ENCODE measurements around the gene OR2H1. TPM values are rescaled to one million over a fixed set of nuclear protein-coding genes. Genes with fewer than 3 reads are reported as not detected.

Gene OR2H1
- total and polyA plus RNA-seq, 2 experiments from 2014 or later: not detected

DNA sequence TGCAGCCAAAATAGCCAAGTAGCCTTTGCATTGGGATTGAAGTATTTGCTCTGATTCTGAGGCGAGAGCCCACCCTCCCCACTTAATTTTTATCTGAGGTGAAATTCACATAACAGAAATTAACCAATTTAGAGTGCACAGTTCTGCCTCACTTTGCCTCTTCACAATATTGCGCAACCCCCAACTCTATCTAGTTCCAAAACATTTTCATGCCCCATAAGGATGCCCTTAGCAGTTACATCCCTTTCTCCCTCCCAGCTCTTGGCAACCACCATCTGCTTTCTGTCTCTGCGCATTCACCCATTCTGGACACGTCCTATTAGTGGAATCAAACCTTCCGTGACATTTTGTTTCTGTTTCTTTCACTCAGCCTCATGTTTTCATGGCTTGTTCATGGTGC is 21.8 kb downstream of the OR2H1 start:
- no peaks in the 10 kb centered on the region for H3K79me2 ChIP-seq (ENCODE audit: insufficient read depth)
- H3K4me1 ChIP-seq (ENCODE audit: insufficient read depth): no peaks in the 10 kb centered on the region
- DNase-seq: no peak
- H3K27ac ChIP-seq: no peak overlapping the region
- 48 to 51% methylated on average over 5 of the region's 5 CpGs for WGBS, 2 experiments (ENCODE audit: low coverage in 1 of 2, low lambda C conversion rate in 2 of 2, missing lambda C conversion rate in 2 of 2)
- no peak overlapping the region for H3K9ac ChIP-seq
- no peak overlapping the region for H3K4me2 ChIP-seq (ENCODE audit: unreplicated experiment)
- H3K4me3 ChIP-seq: no peak overlapping the region
- TF ChIP-seq EZH2phosphoT487 (IDR thresholded peaks at IDR 0.05; ENCODE audit: insufficient read depth, low read depth) (no peak), EZH2 (IDR thresholded peaks at IDR 0.05; ENCODE audit: insufficient read depth, poor library complexity, severe bottlenecking) (no peak)
- no peaks in the 10 kb centered on the region for H3K9me3 ChIP-seq (ENCODE audit: low read depth)
- H3F3A ChIP-seq (ENCODE audit: insufficient read depth): no peaks in the 10 kb centered on the region
- H3K9me2 ChIP-seq (ENCODE audit: insufficient read depth): no peaks in the 10 kb centered on the region
- in situ Hi-C loops (cut with MboI): no loop called here
- H4K20me1 ChIP-seq (ENCODE audit: insufficient read depth): no peaks in the 10 kb centered on the region
- no peaks in the 10 kb centered on the region for H3K36me3 ChIP-seq (ENCODE audit: low read depth)
- H3K27me3 ChIP-seq (replicated peaks; ENCODE audit: insufficient read depth): no peaks in the 10 kb centered on the region
- H2AFZ ChIP-seq: no peak overlapping the region

DNA sequence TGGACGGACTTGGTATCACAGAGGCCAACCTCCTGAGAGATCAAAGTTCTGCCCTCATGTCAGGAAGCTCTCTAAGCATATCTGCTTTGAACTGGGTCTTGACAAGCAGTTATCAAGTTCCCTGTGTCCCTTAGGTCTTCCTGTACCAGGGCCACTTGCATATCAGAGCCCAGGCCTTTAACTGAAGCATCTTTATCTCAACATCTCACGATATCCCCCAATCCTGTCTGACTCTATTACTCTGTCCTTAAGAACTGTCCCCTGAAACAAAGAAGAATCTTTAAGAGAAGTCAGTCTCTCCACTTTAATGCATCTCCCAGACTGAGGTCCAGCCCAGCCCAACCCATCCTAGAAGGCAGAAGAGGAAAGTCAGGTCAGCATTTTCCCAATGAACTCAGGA is 22.6 kb downstream of the OR2H1 start:
- H4K20me1 ChIP-seq (ENCODE audit: insufficient read depth): no peaks in the 10 kb centered on the region
- in situ Hi-C loops (cut with MboI): no loop called here
- no peaks in the 10 kb centered on the region for H3K36me3 ChIP-seq (ENCODE audit: low read depth)
- DNase-seq: no peak
- H3K9ac ChIP-seq: no peak overlapping the region
- H3K4me2 ChIP-seq (ENCODE audit: unreplicated experiment): no peak overlapping the region
- no peak for TF ChIP-seq EZH2phosphoT487 (IDR thresholded peaks at IDR 0.05; ENCODE audit: insufficient read depth, low read depth)
- no peak for TF ChIP-seq EZH2 (IDR thresholded peaks at IDR 0.05; ENCODE audit: insufficient read depth, poor library complexity, severe bottlenecking)
- no peaks in the 10 kb centered on the region for H3K4me1 ChIP-seq (ENCODE audit: insufficient read depth)
- H3K27ac ChIP-seq: no peak overlapping the region
- H3K9me3 ChIP-seq (ENCODE audit: low read depth): no peaks in the 10 kb centered on the region
- no peaks in the 10 kb centered on the region for H3K27me3 ChIP-seq (replicated peaks; ENCODE audit: insufficient read depth)
- 25 to 26% methylated on average over 2 of the region's 2 CpGs for WGBS, 2 experiments (ENCODE audit: low coverage in 1 of 2, low lambda C conversion rate in 2 of 2, missing lambda C conversion rate in 2 of 2)
- no peaks in the 10 kb centered on the region for H3K79me2 ChIP-seq (ENCODE audit: insufficient read depth)
- no peak overlapping the region for H2AFZ ChIP-seq
- H3F3A ChIP-seq (ENCODE audit: insufficient read depth): no peaks in the 10 kb centered on the region
- H3K4me3 ChIP-seq: no peak overlapping the region
- H3K9me2 ChIP-seq (ENCODE audit: insufficient read depth): no peaks in the 10 kb centered on the region

DNA sequence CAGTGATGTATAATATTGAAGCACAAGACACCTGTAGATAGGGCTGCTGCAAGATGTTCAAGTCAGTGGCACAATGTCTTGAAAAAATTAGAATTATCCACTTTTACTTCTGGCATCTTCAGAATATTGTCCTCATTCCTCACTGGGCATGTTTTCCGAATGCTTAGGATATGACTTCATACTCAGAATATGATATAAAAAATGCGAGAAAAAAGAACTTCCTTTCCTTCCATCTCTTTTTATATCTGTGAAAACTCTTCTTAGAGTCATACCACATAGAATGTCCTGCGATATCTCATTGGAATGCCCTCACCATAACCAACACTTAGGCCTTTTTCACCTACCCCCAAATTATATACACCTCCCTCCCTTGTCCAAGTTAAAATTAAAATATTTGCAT is 26.2 kb downstream of the OR2H1 start:
- Histone ChIP-seq H3K4me2 (ENCODE audit: unreplicated experiment) (no peak overlapping the region), H3K9me2 (ENCODE audit: insufficient read depth) (no peaks in the 10 kb centered on the region), H2AFZ (no peak overlapping the region), H3K36me3 (ENCODE audit: low read depth) (no peaks in the 10 kb centered on the region), H3K4me3 (no peak overlapping the region), H4K20me1 (ENCODE audit: insufficient read depth) (no peaks in the 10 kb centered on the region), H3K9me3 (ENCODE audit: low read depth) (no peaks in the 10 kb centered on the region), H3K9ac (no peak overlapping the region), H3K79me2 (ENCODE audit: insufficient read depth) (no peaks in the 10 kb centered on the region), H3F3A (ENCODE audit: insufficient read depth) (no peaks in the 10 kb centered on the region), H3K27ac (no peak overlapping the region), H3K27me3 (replicated peaks; ENCODE audit: insufficient read depth) (no peaks in the 10 kb centered on the region), H3K4me1 (ENCODE audit: insufficient read depth) (no peaks in the 10 kb centered on the region)
- 3 to 9% methylated on average over 3 of the region's 3 CpGs for WGBS, 2 experiments (ENCODE audit: low coverage in 1 of 2, low lambda C conversion rate in 2 of 2, missing lambda C conversion rate in 2 of 2)
- in situ Hi-C loops (cut with MboI): no loop called here
- TF ChIP-seq EZH2 (IDR thresholded peaks at IDR 0.05; ENCODE audit: insufficient read depth, poor library complexity, severe bottlenecking): no peak
- no peak for TF ChIP-seq EZH2phosphoT487 (IDR thresholded peaks at IDR 0.05; ENCODE audit: insufficient read depth, low read depth)
- DNase-seq: no peak

DNA sequence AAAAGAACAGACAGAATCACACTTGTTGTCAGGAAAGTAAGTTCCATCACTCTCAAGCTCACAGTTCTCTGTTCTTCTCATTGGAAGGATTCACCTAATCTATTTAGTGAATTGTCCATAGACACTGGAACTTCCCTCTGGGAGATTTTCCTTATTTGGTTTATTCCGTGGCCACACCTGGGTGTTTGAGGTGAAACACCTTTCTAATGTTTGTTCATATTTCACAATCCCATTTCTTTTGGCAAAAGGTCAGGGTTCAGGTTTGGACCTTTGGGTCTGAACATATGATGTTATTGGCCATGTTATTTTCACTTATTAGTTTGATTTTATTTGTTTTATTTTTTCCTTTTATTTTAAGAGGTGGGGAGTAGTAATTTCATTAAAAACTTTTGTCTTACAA is 26.8 kb downstream of the OR2H1 start:
- no peak overlapping the region for H2AFZ ChIP-seq
- H3K9me3 ChIP-seq (ENCODE audit: low read depth): no peaks in the 10 kb centered on the region
- H3K79me2 ChIP-seq (ENCODE audit: insufficient read depth): no peaks in the 10 kb centered on the region
- no peak for DNase-seq
- WGBS, 2 experiments (ENCODE audit: low coverage in 1 of 2, low lambda C conversion rate in 2 of 2, missing lambda C conversion rate in 2 of 2): 0 to 8% methylated on average over 1 of the region's 1 CpG
- no peaks in the 10 kb centered on the region for H4K20me1 ChIP-seq (ENCODE audit: insufficient read depth)
- TF ChIP-seq EZH2phosphoT487 (IDR thresholded peaks at IDR 0.05; ENCODE audit: insufficient read depth, low read depth) (no peak), EZH2 (IDR thresholded peaks at IDR 0.05; ENCODE audit: insufficient read depth, poor library complexity, severe bottlenecking) (no peak)
- no peak overlapping the region for H3K4me2 ChIP-seq (ENCODE audit: unreplicated experiment)
- no peaks in the 10 kb centered on the region for H3K4me1 ChIP-seq (ENCODE audit: insufficient read depth)
- H3F3A ChIP-seq (ENCODE audit: insufficient read depth): no peaks in the 10 kb centered on the region
- no peaks in the 10 kb centered on the region for H3K36me3 ChIP-seq (ENCODE audit: low read depth)
- in situ Hi-C loops (cut with MboI): no loop called here
- no peak overlapping the region for H3K4me3 ChIP-seq
- no peak overlapping the region for H3K9ac ChIP-seq
- H3K27ac ChIP-seq: no peak overlapping the region
- H3K9me2 ChIP-seq (ENCODE audit: insufficient read depth): no peaks in the 10 kb centered on the region
- no peaks in the 10 kb centered on the region for H3K27me3 ChIP-seq (replicated peaks; ENCODE audit: insufficient read depth)

DNA sequence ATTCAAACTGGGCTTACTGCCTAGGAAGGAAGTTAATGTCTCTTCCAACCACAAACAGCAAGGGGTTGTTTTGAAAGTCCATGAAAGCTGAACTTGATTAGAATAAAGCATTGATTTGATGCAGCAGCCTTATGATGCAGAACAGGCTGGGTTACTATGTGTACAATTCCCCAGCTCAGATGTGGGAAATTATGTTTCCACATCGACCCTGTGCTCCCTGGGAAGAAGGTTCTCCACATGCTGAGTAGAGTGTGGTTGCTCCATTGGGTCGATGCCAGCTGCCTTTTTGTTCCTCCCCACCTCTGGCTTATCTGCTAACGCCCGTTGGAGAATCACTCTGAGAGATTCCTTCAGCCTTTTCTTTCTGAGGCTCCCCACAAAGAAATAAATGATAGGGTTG is 29.6 kb downstream of the OR2H1 start:
- H3K9ac ChIP-seq: no peak overlapping the region
- H3F3A ChIP-seq (ENCODE audit: insufficient read depth): no peaks in the 10 kb centered on the region
- H3K27me3 ChIP-seq (replicated peaks; ENCODE audit: insufficient read depth): no peaks in the 10 kb centered on the region
- H3K27ac ChIP-seq: no peak overlapping the region
- no peak overlapping the region for H2AFZ ChIP-seq
- no peak for TF ChIP-seq EZH2 (IDR thresholded peaks at IDR 0.05; ENCODE audit: insufficient read depth, poor library complexity, severe bottlenecking)
- no peak for TF ChIP-seq EZH2phosphoT487 (IDR thresholded peaks at IDR 0.05; ENCODE audit: insufficient read depth, low read depth)
- DNase-seq: no peak
- no peaks in the 10 kb centered on the region for H4K20me1 ChIP-seq (ENCODE audit: insufficient read depth)
- no peaks in the 10 kb centered on the region for H3K79me2 ChIP-seq (ENCODE audit: insufficient read depth)
- H3K36me3 ChIP-seq (ENCODE audit: low read depth): no peaks in the 10 kb centered on the region
- WGBS, 2 experiments (ENCODE audit: low coverage in 1 of 2, low lambda C conversion rate in 2 of 2, missing lambda C conversion rate in 2 of 2): 0 to 5% methylated on average over 4 of the region's 4 CpGs
- in situ Hi-C loops (cut with MboI): no loop called here
- no peaks in the 10 kb centered on the region for H3K9me3 ChIP-seq (ENCODE audit: low read depth)
- no peak overlapping the region for H3K4me3 ChIP-seq
- H3K4me2 ChIP-seq (ENCODE audit: unreplicated experiment): no peak overlapping the region
- no peaks in the 10 kb centered on the region for H3K9me2 ChIP-seq (ENCODE audit: insufficient read depth)
- no peaks in the 10 kb centered on the region for H3K4me1 ChIP-seq (ENCODE audit: insufficient read depth)
